GM19397 (cell line): ENCODE data around the gene BAG1.
A peak's percentile ranks its signal among the peaks of the same experiment; 100 is the strongest.

ENCODE experiments used
- ATAC-seq: cut with Tn5 transposase; IDR thresholded peaks from one replicate; pipeline ENCODE4 v1.9.1; 2021; ENCODE audit warnings: mild to moderate bottlenecking, moderate library complexity; ENCODE audit not compliant: unreplicated experiment

BAG1 gene

GRCh38 chr9:33277484-33277883 lies 13.0 kb upstream of the BAG1 start:
- no peak for ATAC-seq

GRCh38 chr9:33273972-33274328 lies 9.4 kb upstream of the BAG1 start:
- no peak for ATAC-seq

GRCh38 chr9:33273266-33273971 lies 8.9 kb upstream of the BAG1 start:
- ATAC-seq, result no peak

GRCh38 chr9:33272061-33272460 lies 7.6 kb upstream of the BAG1 start:
- no peak for ATAC-seq

- ATAC-seq, result no peak
Observed at GRCh38 chr9:33270146-33270545, 5.6 kb upstream of the BAG1 start.

- ATAC-seq, result no peak
Observed at GRCh38 chr9:33267151-33267767, 2.8 kb upstream of the BAG1 start.

- ATAC-seq, result no peak
Observed at GRCh38 chr9:33265211-33265865, 830 bp upstream of the BAG1 start.

GRCh38 chr9:33264003-33264472 lies 470 bp downstream of the BAG1 start:
- peak; percentile 35 for ATAC-seq

- no peak for ATAC-seq
Observed at GRCh38 chr9:33263131-33264002, 1.1 kb downstream of the BAG1 start.

GRCh38 chr9:33260372-33260771 lies 4.1 kb downstream of the BAG1 start:
- no peak for ATAC-seq

- ATAC-seq, result no peak
Observed at GRCh38 chr9:33257276-33257675, 7.2 kb downstream of the BAG1 start.

GRCh38 chr9:33256236-33256635 lies 8.3 kb downstream of the BAG1 start:
- ATAC-seq, result no peak

GRCh38 chr9:33255471-33255870 lies 9.0 kb downstream of the BAG1 start:
- ATAC-seq, result no peak

- ATAC-seq, result no peak
Observed at GRCh38 chr9:33255014-33255413, 9.5 kb downstream of the BAG1 start.

- no peak for ATAC-seq
Observed at GRCh38 chr9:33254211-33254610, 10.3 kb downstream of the BAG1 start.

- no peak for ATAC-seq
Observed at GRCh38 chr9:33250458-33250995, 14.0 kb downstream of the BAG1 start.

GRCh38 chr9:33249983-33250382 lies 14.5 kb downstream of the BAG1 start:
- no peak for ATAC-seq

- no peak for ATAC-seq
Observed at GRCh38 chr9:33249087-33249658, 15.3 kb downstream of the BAG1 start.

- no peak for ATAC-seq
Observed at GRCh38 chr9:33248606-33249005, 15.9 kb downstream of the BAG1 start.

GRCh38 chr9:33246269-33246860 lies 18.1 kb downstream of the BAG1 start:
- no peak for ATAC-seq
